A673 (cell line): ENCODE measurements around the gene POTEH.
"Not testable (repeated sequence)": the region's sequence is repeated elsewhere in the genome, so short reads cannot be mapped to it uniquely, and the experiment has no call there.

Source experiments
- CTCF ChIP-seq: fragments of 300-800, 200-600 bp; sonication (generic); conservative IDR thresholded peaks from 2 replicates; pipeline ENCODE4 v1.5.1; 2017; ENCODE audit warnings: low read depth, mild to moderate bottlenecking, antibody characterized with exemption, low read length, moderate library complexity, mixed read lengths
- EZH2 ChIP-seq: fragments of 200-600 bp; sonication (generic); IDR thresholded peaks from 2 replicates; pipeline ENCODE4 v1.6.1; 2017; ENCODE audit warnings: borderline replicate concordance, low read depth, mild to moderate bottlenecking, mixed read lengths, antibody characterized with exemption, low read length; ENCODE audit not compliant: poor library complexity, severe bottlenecking

- not testable (repeated sequence) for TF ChIP-seq CTCF, EZH2
These were observed 2.1 kb upstream of the POTEH start for GRCh38 chr22:15687676-15688075.
